OCI-LY3 (cell line): Measurements from ENCODE around the gene SLC22A12.

Source experiments
- H2AFZ ChIP-seq: fragments of 200-600, 300-600 bp; shearing (Covaris generic); 2 replicates; pipeline ENCODE4 v1.6.0; 2014; ENCODE audit warnings: antibody characterized with exemption, low read depth, low read length
- H3K27ac ChIP-seq: fragments of 200-600, 300-600 bp; sonication (generic); 2 replicates; pipeline ENCODE4 v1.5.1; 2014; ENCODE audit warnings: mild to moderate bottlenecking, low read length, moderate library complexity, mixed read lengths
- H3K27me3 ChIP-seq: fragments of 200-600, 300-600 bp; sonication (generic); 2 replicates; pipeline ENCODE4 v1.6.1; 2014; ENCODE audit warnings: low read depth, low read length, mixed read lengths
- H3K36me3 ChIP-seq: fragments of 200-600, 300-600 bp; sonication (generic); replicated peaks from 2 replicates; pipeline ENCODE3; 2014; ENCODE audit warnings: low read depth, low read length, mixed read lengths
- H3K4me1 ChIP-seq: fragments of 300-600, 200-600 bp; sonication (generic); 2 replicates; pipeline ENCODE4 v1.6.1; 2014; ENCODE audit warnings: low read length, mixed read lengths
- H3K4me2 ChIP-seq: fragments of 200-600, 300-600 bp; sonication (generic); 2 replicates; pipeline ENCODE4 v1.6.1; 2014; ENCODE audit warnings: low read length, mixed read lengths
- H3K4me3 ChIP-seq: fragments of 300-600, 200-600 bp; sonication (generic); 2 replicates; pipeline ENCODE4 v1.5.1; 2014; ENCODE audit warnings: antibody characterized with exemption, mild to moderate bottlenecking, low read length, moderate library complexity
- H3K79me2 ChIP-seq: fragments of 300-600, 200-600 bp; shearing (Covaris generic); 2 replicates; pipeline ENCODE4 v1.6.1; 2014; ENCODE audit warnings: mild to moderate bottlenecking, low read length, mixed read lengths
- H3K9ac ChIP-seq: fragments of 300-600, 200-600 bp; shearing (Covaris generic); 2 replicates; pipeline ENCODE4 v1.6.0; 2014; ENCODE audit warnings: mild to moderate bottlenecking, low read length, moderate library complexity
- H3K9me3 ChIP-seq: fragments of 200-600, 300-600 bp; shearing (Covaris generic); 2 replicates; pipeline ENCODE4 v1.6.1; 2014; ENCODE audit warnings: low read length, mixed read lengths; ENCODE audit not compliant: insufficient read depth
- H4K20me1 ChIP-seq: fragments of 200-600, 300-600 bp; sonication (generic); 2 replicates; pipeline ENCODE4 v1.6.1; 2016; ENCODE audit warnings: low read length, mixed read lengths; ENCODE audit not compliant: insufficient read depth
- EZH2phosphoT487 ChIP-seq: fragments of 200-600 bp; shearing (Covaris generic); IDR thresholded peaks from 2 replicates; pipeline ENCODE4 v1.6.1; 2018; ENCODE audit warnings: antibody characterized with exemption, mixed run types, low read depth
- TF ChIP-seq, protein P1 (sequence below): fragments of 200-600, 300-600 bp; sonication (generic); IDR thresholded peaks from 2 replicates; pipeline ENCODE4 v1.5.1; 2014; ENCODE audit warnings: antibody characterized with exemption, low read length, low read depth

The SLC22A12 gene

GRCh38 chr11:64564947-64565889, 25.8 kb upstream of the SLC22A12 start:
- Histone ChIP-seq H2AFZ (no peak overlapping the region), H3K4me3 (no peak overlapping the region), H3K36me3 (no peaks in the 10 kb centered on the region), H4K20me1 (no peaks in the 10 kb centered on the region), H3K9ac (no peak overlapping the region), H3K4me1 (0 out of 2 replicates have a peak, but pooled peaks cover 5% of the 10 kb centered on the region), H3K9me3 (no peaks in the 10 kb centered on the region), H3K27ac (no peak overlapping the region), H3K27me3 (no peaks in the 10 kb centered on the region), H3K79me2 (no peaks in the 10 kb centered on the region), H3K4me2 (no peak overlapping the region)
- TF ChIP-seq EZH2phosphoT487: no peak
- TF ChIP-seq, protein P1, sequence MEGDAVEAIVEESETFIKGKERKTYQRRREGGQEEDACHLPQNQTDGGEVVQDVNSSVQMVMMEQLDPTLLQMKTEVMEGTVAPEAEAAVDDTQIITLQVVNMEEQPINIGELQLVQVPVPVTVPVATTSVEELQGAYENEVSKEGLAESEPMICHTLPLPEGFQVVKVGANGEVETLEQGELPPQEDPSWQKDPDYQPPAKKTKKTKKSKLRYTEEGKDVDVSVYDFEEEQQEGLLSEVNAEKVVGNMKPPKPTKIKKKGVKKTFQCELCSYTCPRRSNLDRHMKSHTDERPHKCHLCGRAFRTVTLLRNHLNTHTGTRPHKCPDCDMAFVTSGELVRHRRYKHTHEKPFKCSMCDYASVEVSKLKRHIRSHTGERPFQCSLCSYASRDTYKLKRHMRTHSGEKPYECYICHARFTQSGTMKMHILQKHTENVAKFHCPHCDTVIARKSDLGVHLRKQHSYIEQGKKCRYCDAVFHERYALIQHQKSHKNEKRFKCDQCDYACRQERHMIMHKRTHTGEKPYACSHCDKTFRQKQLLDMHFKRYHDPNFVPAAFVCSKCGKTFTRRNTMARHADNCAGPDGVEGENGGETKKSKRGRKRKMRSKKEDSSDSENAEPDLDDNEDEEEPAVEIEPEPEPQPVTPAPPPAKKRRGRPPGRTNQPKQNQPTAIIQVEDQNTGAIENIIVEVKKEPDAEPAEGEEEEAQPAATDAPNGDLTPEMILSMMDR: peak; percentile 31; the same call in 1 of the 2 replicates

- no peaks in the 10 kb centered on the region for H4K20me1 ChIP-seq
- peak overlapping the region; percentile 35; the same call in 1 of the 2 replicates for H3K9ac ChIP-seq
- peak overlapping the region; percentile 41 for H3K4me2 ChIP-seq
- H3K9me3 ChIP-seq: no peaks in the 10 kb centered on the region
- H3K27me3 ChIP-seq: no peaks in the 10 kb centered on the region
- H3K36me3 ChIP-seq: no peaks in the 10 kb centered on the region
- H2AFZ ChIP-seq: peak overlapping the region; percentile 95
- TF ChIP-seq, protein P1: no peak
- TF ChIP-seq EZH2phosphoT487: no peak
- no peaks in the 10 kb centered on the region for H3K79me2 ChIP-seq
- no peak overlapping the region for H3K27ac ChIP-seq
- 0 out of 2 replicates have a peak, but pooled peaks cover 5% of the 10 kb centered on the region for H3K4me1 ChIP-seq
- H3K4me3 ChIP-seq: peak overlapping the region; percentile 51
Measured at GRCh38 chr11:64566042-64566914, 24.7 kb upstream of the SLC22A12 start.

- Histone ChIP-seq H3K4me2 (peak overlapping the region; percentile 41), H3K9ac (peak overlapping the region; percentile 35; the same call in 1 of the 2 replicates), H3K4me3 (peak overlapping the region; percentile 51), H3K4me1 (0 out of 2 replicates have a peak, but pooled peaks cover 5% of the 10 kb centered on the region), H3K27me3 (0 out of 2 replicates have a peak, but pooled peaks cover 1% of the 10 kb centered on the region), H3K9me3 (no peaks in the 10 kb centered on the region), H3K79me2 (no peaks in the 10 kb centered on the region), H4K20me1 (no peaks in the 10 kb centered on the region), H3K27ac (no peak overlapping the region), H3K36me3 (no peaks in the 10 kb centered on the region), H2AFZ (peak overlapping the region; percentile 95)
- TF ChIP-seq EZH2phosphoT487: no peak
- TF ChIP-seq, protein P1: no peak
Measured at GRCh38 chr11:64566915-64567891, 23.8 kb upstream of the SLC22A12 start.
